GM19023 (cell line): ENCODE measurements around the gene TBC1D17.

Experiments
- ATAC-seq: cut with Tn5 transposase; IDR thresholded peaks from one replicate; pipeline ENCODE4 v1.9.1; 2021; ENCODE audit warnings: mild to moderate bottlenecking, moderate library complexity; ENCODE audit not compliant: unreplicated experiment

TBC1D17 gene

GRCh38 chr19:49860336-49861102 is 17.0 kb upstream of the TBC1D17 start:
- no peak for ATAC-seq

- ATAC-seq: no peak
Measured at GRCh38 chr19:49861107-49861506, 16.4 kb upstream of the TBC1D17 start.

GRCh38 chr19:49861541-49862378 is 15.7 kb upstream of the TBC1D17 start:
- no peak for ATAC-seq

GRCh38 chr19:49862391-49863253 is 14.9 kb upstream of the TBC1D17 start:
- no peak for ATAC-seq

GRCh38 chr19:49863254-49863934 is 14.1 kb upstream of the TBC1D17 start:
- ATAC-seq: no peak

GRCh38 chr19:49863935-49864320 is 13.6 kb upstream of the TBC1D17 start:
- ATAC-seq: no peak

- ATAC-seq: no peak
Measured at GRCh38 chr19:49864890-49865289, 12.6 kb upstream of the TBC1D17 start.

GRCh38 chr19:49866933-49867782 is 10.3 kb upstream of the TBC1D17 start, which contains the start of gene PNKP:
PNKP (minus strand) TSS chr19:49867576; CDS start chr19:49867204, 372 bp downstream.
- peak; percentile 43 for ATAC-seq

GRCh38 chr19:49869009-49869483 is 8.5 kb upstream of the TBC1D17 start:
- ATAC-seq: peak; percentile 5

GRCh38 chr19:49869484-49870308 is 7.8 kb upstream of the TBC1D17 start:
- ATAC-seq: peak; percentile 67

- ATAC-seq: no peak
Measured at GRCh38 chr19:49870309-49870901, 7.1 kb upstream of the TBC1D17 start.

- no peak for ATAC-seq
Measured at GRCh38 chr19:49871349-49871985, 6.0 kb upstream of the TBC1D17 start.

- ATAC-seq: no peak
Measured at GRCh38 chr19:49872245-49873128, 5.0 kb upstream of the TBC1D17 start.

- ATAC-seq: no peak
Measured at GRCh38 chr19:49873129-49873521, 4.4 kb upstream of the TBC1D17 start.

GRCh38 chr19:49873834-49874233 is 3.7 kb upstream of the TBC1D17 start:
- ATAC-seq: no peak

GRCh38 chr19:49874503-49875157 is 2.9 kb upstream of the TBC1D17 start:
- no peak for ATAC-seq
